Psoas muscle (tissue), 8 donors: ENCODE results near the gene SRI. TPM values are rescaled to one million over a fixed set of nuclear protein-coding genes. Genes with fewer than 3 reads are reported as not detected.

Experiments
- ATAC-seq, 4 donors: fragments of 200-7000 bp; cut with Tn5 transposase; one replicate each; pipeline ENCODE4 v1.9.1; 2020; ENCODE audit warnings: moderate library complexity in 3 of 4, mild to moderate bottlenecking in 2 of 4
- DNase-seq, 2 donors: peaks; one replicate each; pipeline ENCODE4 v3.0.0-alpha.2; 2020
- H3K27ac ChIP-seq: fragments of 200-600 bp; one replicate; pipeline ENCODE4 v1.8.0; 2022
- H3K27me3 ChIP-seq, 3 donors: fragments of 200-600 bp in 1 of 3; one replicate each; pipeline versions ENCODE4 v1.6.1 to v1.8.0; 2013 to 2022; ENCODE audit warnings: low read length in 2 of 3, mild to moderate bottlenecking in 2 of 3, moderate library complexity in 1 of 3; ENCODE audit not compliant: insufficient read depth in 3 of 3
- H3K36me3 ChIP-seq, 2 donors: fragments of 200-600 bp in 1 of 2; one replicate each; pipeline versions ENCODE4 v1.6.1 to v1.8.0; 2013 to 2022; ENCODE audit warnings: low read depth in 1 of 2, mild to moderate bottlenecking in 1 of 2, moderate library complexity in 1 of 2; ENCODE audit not compliant: insufficient read depth in 1 of 2
- H3K4me1 ChIP-seq: fragments of 200-600 bp; one replicate; pipeline ENCODE4 v1.8.0; 2022
- H3K4me3 ChIP-seq: fragments of 200-600 bp; one replicate; pipeline ENCODE4 v1.8.0; 2022; ENCODE audit warnings: mild to moderate bottlenecking
- H3K9me3 ChIP-seq: fragments of 200-600 bp; one replicate; pipeline ENCODE4 v1.8.0; 2022
- CTCF ChIP-seq: fragments of 200-600 bp; IDR thresholded peaks from one replicate; pipeline ENCODE4 v1.8.0; 2022; ENCODE audit warnings: antibody characterized with exemption
- whole genome bisulfite sequencing, 3 donors: extraction: QIAGEN DNeasy Blood & Tissue Kit; methylation state at CpG; one replicate each; pipeline versions ENCODE4 v1.1.6 to v1.1.7; 2013; 5-methylcytosine and 5-hydroxymethylcytosine counted together
- intact Hi-C, 2 donors: fragments of 100-400 bp; cut with DNase I; formaldehyde crosslinking; loops; one replicate each; pipeline versions ENCODE4 v1.11.0 to v1.14.2; 2022
- long read RNA-seq, 2 donors: library from polyadenylated mRNA; unstranded; transcript quantifications; one replicate each; pipeline ENCODE4 v2.0.0, GENCODE V29; 2021
- polyA plus RNA-seq, 3 donors: library from polyadenylated mRNA; stranded (reverse); fragments of 200-250 nt; gene quantifications; one replicate each; pipeline ENCODE4 v1.2.3, GENCODE V29; 2013
- total RNA-seq, 4 donors: library from RNA; stranded (reverse); fragmentation: NEBNext Ultra II Directional in 2 of 4; extraction: Animal tissue kit (Norgen Biotek cat#: 25700) in 2 of 4; gene quantifications; one replicate each; pipeline versions ENCODE4 v1.2.1 to v1.2.4, GENCODE V29; 2021 to 2023
- donor health status: healthy with polysubstance abuse.
- donor health status: DM: no; HTN: no; CAD: no; lungs with moderate emphysema.
- donor health status: Bipolar disorder and iron deficiency.
- donor health status: healthy.
- donor health status: DM: yes; HTN: yes; CAD: no.
- donor health status: DM: no; HTN: no; CAD: no.
- donor health status: DM: no; HTN: no; CAD: no.
- donor health status: DM: yes; HTN: yes; CAD: no.

Gene SRI
- total RNA-seq = 10 to 100 TPM; 32.2 to 46.7 (median 39.1) TPM
- 10 to 100 TPM; 24.4 to 40.0 (median 24.7) TPM for polyA plus RNA-seq
- long read RNA-seq, donor 1, transcript SRI-201 (8 exons, 2,010 nt) = major isoform, 30 of 33 reads
- long read RNA-seq, donor 1, partial matches to known transcripts = 2 of 33 reads
- long read RNA-seq, donor 1, other reads (novel, unspliced or antisense) = 1 of 33 reads
- long read RNA-seq, donor 2, transcript SRI-201 (8 exons, 2,010 nt) = major isoform, 31 of 35 reads
- long read RNA-seq, donor 2, partial matches to known transcripts = 1 of 35 reads
- long read RNA-seq, donor 2, other reads (novel, unspliced or antisense) = 3 of 35 reads

GRCh38 chr7:88219781-88220747, at the start of gene SRI:
SRI (minus strand) TSS chr7:88220038; CDS start chr7:88220026, 12 bp downstream.
- Histone ChIP-seq H3K36me3 (peaks cover 0 to 28% of the 10 kb centered on the region in 2 donors), H3K4me3 (peak within 1 kb of the TSS; percentile 99), H3K9me3 (no peaks in the 10 kb centered on the region), H3K27me3 (no peaks in the 10 kb centered on the region), H3K27ac (peak within 1 kb of the TSS; percentile 76), H3K4me1 (peaks cover 14% of the 10 kb centered on the region)
- peak; percentile 94 for TF ChIP-seq CTCF
- WGBS, 3 donors = 0% methylated on average over 56 to 75 of the region's 75 CpGs
- intact Hi-C loops = no loop called here
- peak; percentile 99 for ATAC-seq
- DNase-seq = peak; percentile 89 to 93

GRCh38 chr7:88269586-88269985, 49.7 kb upstream of the SRI start:
- no peaks in the 10 kb centered on the region for H3K9me3 ChIP-seq
- TF ChIP-seq CTCF = no peak
- ATAC-seq (no peak), DNase-seq (no peak)
- intact Hi-C loops = no loop called here
- H3K27me3 ChIP-seq = no peaks in the 10 kb centered on the region
- H3K4me1 ChIP-seq = no peaks in the 10 kb centered on the region
- WGBS, 3 donors = 82 to 85% (median 82%) methylated on average over 3 of the region's 3 CpGs
- no peak overlapping the region for H3K4me3 ChIP-seq
- no peak overlapping the region for H3K27ac ChIP-seq
- H3K36me3 ChIP-seq = no peaks in the 10 kb centered on the region

GRCh38 chr7:88268858-88269257, 49.0 kb upstream of the SRI start:
- TF ChIP-seq CTCF = no peak
- 55 to 77% (median 59%) methylated on average over 2 of the region's 2 CpGs for WGBS, 3 donors
- no peaks in the 10 kb centered on the region for H3K9me3 ChIP-seq
- no peaks in the 10 kb centered on the region for H3K27me3 ChIP-seq
- no peak for DNase-seq
- H3K27ac ChIP-seq = no peak overlapping the region
- no peaks in the 10 kb centered on the region for H3K36me3 ChIP-seq
- intact Hi-C loops = no loop called here
- no peak for ATAC-seq
- no peak overlapping the region for H3K4me3 ChIP-seq
- H3K4me1 ChIP-seq = no peaks in the 10 kb centered on the region

- 69 to 83% (median 70%) methylated on average over 2 of the region's 2 CpGs for WGBS, 3 donors
- ATAC-seq (no peak), DNase-seq (no peak)
- TF ChIP-seq CTCF = no peak
- H3K27ac ChIP-seq = no peak overlapping the region
- no peak overlapping the region for H3K4me3 ChIP-seq
- no peaks in the 10 kb centered on the region for H3K36me3 ChIP-seq
- intact Hi-C loops = no loop called here
- H3K27me3 ChIP-seq = no peaks in the 10 kb centered on the region
- no peaks in the 10 kb centered on the region for H3K4me1 ChIP-seq
- no peaks in the 10 kb centered on the region for H3K9me3 ChIP-seq
These were observed 48.2 kb upstream of the SRI start for GRCh38 chr7:88268051-88268450.
